ENCODE data around the gene GATAD2B.
A peak's percentile ranks its signal among the peaks of the same experiment; 100 is the strongest.

Gene GATAD2B

DNA sequence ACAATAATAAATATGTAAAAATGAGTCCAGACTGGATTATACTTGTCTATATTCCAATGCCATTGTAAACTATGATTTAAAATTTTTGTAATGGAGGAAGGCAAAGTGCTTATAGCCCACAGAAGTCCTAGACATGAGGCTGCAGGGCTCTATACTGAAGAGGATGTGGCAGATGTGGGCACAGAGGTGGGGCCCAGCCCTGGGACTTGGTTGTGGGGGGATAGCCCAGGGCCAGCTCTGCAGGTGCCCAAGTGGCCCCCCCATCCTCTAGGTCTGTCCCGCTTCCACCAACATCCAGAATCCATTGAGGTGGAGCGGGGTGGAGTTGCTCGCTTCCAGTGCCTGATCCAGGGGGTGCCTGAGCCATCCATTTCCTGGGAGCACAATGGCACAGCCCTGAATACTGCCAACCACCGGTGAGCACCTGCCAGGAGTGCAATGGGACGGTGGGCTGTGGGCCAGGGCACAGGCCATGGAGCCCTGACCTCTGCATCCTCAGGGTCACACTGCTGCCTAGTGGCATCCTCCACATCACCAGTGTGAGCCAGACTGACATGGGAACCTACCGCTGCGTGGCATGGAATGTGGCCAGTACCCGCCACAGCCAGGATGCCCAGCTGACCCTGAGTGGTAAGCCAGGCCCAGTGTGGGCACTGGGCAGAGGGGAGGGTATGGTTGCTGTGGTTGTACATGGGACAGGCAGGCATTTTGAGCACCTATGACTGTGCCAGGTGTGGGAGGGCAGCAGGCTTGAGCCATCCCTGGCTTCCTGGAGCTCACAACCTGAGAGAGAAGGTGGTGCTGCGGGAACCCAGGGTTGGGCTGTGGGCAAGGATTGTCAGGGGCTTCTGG lies 126.6 kb downstream of the GATAD2B start:
- Histone ChIP-seq H2AFZ (ENCODE audit: low read depth, low read length) (no peak overlapping the region), H3K4me3 (ENCODE audit: low read length) (peak overlapping the region; percentile 85), H3K36me3 (ENCODE audit: insufficient read depth, low read length) (peaks cover 51% of the 10 kb centered on the region), H3K9me3 (ENCODE audit: low read length) (no peaks in the 10 kb centered on the region), H3K27me3 (ENCODE audit: insufficient read depth, low read length) (no peaks in the 10 kb centered on the region), H3K4me1 (ENCODE audit: insufficient read depth, low read length) (peaks cover 62% of the 10 kb centered on the region)

- Histone ChIP-seq H3K36me3 (ENCODE audit: insufficient read depth, low read length) (peaks cover 43% of the 10 kb centered on the region), H3K4me1 (ENCODE audit: insufficient read depth, low read length) (peaks cover 68% of the 10 kb centered on the region), H3K27me3 (ENCODE audit: insufficient read depth, low read length) (no peaks in the 10 kb centered on the region), H3K9me3 (ENCODE audit: low read length) (no peaks in the 10 kb centered on the region), H2AFZ (ENCODE audit: low read depth, low read length) (no peak overlapping the region), H3K4me3 (ENCODE audit: low read length) (peak overlapping the region; percentile 85)
These were observed 127.4 kb downstream of the GATAD2B start for GRCh38 chr1:153795330-153795837.

DNA sequence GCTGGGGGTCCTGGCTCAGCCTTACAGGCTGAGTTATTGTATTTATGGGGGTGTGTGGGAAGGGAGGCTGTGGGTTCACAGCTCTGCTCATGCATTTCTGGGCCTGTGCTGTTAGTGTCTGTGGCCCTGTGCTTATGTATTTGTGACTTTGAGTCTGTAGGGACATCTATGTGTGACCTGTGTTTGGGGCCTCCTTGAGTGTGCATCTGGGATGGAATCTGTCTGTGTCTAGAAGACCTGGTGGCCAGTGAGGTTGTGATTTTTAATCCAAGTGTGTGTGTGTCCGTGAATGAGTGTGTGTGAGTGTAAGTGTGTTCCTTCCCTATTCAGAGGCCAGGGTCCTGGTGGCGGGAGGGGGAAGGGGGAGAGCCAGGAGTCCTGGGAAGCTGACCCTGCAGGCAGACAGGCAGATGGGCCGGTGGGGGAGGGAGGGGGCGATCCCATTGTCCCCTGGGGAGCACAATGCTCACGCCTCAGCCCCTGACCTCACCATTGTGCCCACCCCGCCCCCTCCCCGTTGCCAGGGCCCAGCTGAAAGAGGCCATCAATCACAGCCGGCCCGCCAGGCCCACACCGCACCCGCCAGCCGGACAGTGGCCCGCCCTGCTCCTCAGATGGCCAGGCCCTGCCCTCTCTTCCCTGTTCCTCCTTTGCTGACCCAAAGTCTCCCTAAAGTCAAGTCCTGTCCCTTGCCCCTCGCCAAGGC lies 128.0 kb downstream of the GATAD2B start:
- no peaks in the 10 kb centered on the region for H3K9me3 ChIP-seq (ENCODE audit: low read length)
- peaks cover 70% of the 10 kb centered on the region for H3K4me1 ChIP-seq (ENCODE audit: insufficient read depth, low read length)
- H2AFZ ChIP-seq (ENCODE audit: low read depth, low read length): no peak overlapping the region
- H3K4me3 ChIP-seq (ENCODE audit: low read length): peak overlapping the region; percentile 85
- peaks cover 38% of the 10 kb centered on the region for H3K36me3 ChIP-seq (ENCODE audit: insufficient read depth, low read length)
- H3K27me3 ChIP-seq (ENCODE audit: insufficient read depth, low read length): no peaks in the 10 kb centered on the region

GRCh38 chr1:153793973-153794615 lies 128.7 kb downstream of the GATAD2B start:
- peaks cover 70% of the 10 kb centered on the region for H3K4me1 ChIP-seq (ENCODE audit: insufficient read depth, low read length)
- H3K4me3 ChIP-seq (ENCODE audit: low read length): peak overlapping the region; percentile 85
- H2AFZ ChIP-seq (ENCODE audit: low read depth, low read length): no peak overlapping the region
- H3K36me3 ChIP-seq (ENCODE audit: insufficient read depth, low read length): peaks cover 31% of the 10 kb centered on the region
- no peaks in the 10 kb centered on the region for H3K9me3 ChIP-seq (ENCODE audit: low read length)
- H3K27me3 ChIP-seq (ENCODE audit: insufficient read depth, low read length): no peaks in the 10 kb centered on the region

GRCh38 chr1:153793261-153793972 lies 129.4 kb downstream of the GATAD2B start:
- Histone ChIP-seq H3K4me1 (ENCODE audit: insufficient read depth, low read length) (peaks cover 70% of the 10 kb centered on the region), H3K4me3 (ENCODE audit: low read length) (peak overlapping the region; percentile 85)

GRCh38 chr1:153792631-153793041 lies 130.1 kb downstream of the GATAD2B start:
- Histone ChIP-seq H2AFZ (ENCODE audit: low read depth, low read length) (no peak overlapping the region), H3K4me3 (ENCODE audit: low read length) (no peak overlapping the region), H3K27me3 (ENCODE audit: insufficient read depth, low read length) (no peaks in the 10 kb centered on the region), H3K36me3 (ENCODE audit: insufficient read depth, low read length) (peaks cover 17% of the 10 kb centered on the region), H3K4me1 (ENCODE audit: insufficient read depth, low read length) (peaks cover 64% of the 10 kb centered on the region), H3K9me3 (ENCODE audit: low read length) (no peaks in the 10 kb centered on the region)

More at GRCh38 chr1:153793261-153793972, 129.4 kb downstream of the GATAD2B start:
- Histone ChIP-seq H3K27me3 (ENCODE audit: insufficient read depth, low read length) (no peaks in the 10 kb centered on the region), H2AFZ (ENCODE audit: low read depth, low read length) (no peak overlapping the region), H3K9me3 (ENCODE audit: low read length) (no peaks in the 10 kb centered on the region), H3K36me3 (ENCODE audit: insufficient read depth, low read length) (peaks cover 25% of the 10 kb centered on the region)

DNA sequence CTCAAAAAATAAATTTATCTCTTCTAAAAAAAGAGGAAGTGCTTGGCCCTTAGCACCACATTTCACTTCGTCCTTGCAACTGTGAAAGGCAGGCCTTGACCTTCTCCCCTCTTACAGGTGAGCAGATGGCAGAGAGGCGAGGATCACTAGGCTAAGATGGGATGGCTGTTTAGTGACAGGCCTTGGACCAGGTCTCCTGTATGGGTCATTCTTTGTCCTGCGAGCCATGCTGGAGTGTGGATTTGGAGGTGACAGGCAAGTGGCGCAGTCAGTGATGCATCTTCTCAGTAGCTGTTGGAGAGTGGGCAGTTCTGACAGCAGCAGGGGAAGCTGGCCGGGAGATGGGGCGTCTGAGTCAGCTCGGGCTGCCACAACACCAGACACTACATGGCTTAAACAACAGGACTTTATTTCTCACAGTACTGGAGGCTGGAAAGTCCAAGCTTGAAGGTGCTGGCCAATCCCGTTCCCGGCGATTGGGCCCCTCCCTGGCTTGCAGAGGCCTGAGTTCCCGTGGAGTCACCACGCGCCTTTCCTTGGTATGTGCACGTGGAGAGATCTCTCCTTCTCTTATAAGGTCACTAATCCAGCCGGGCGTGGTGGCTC lies 131.0 kb downstream of the GATAD2B start:
- no peaks in the 10 kb centered on the region for H3K27me3 ChIP-seq (ENCODE audit: insufficient read depth, low read length)
- H2AFZ ChIP-seq (ENCODE audit: low read depth, low read length): no peak overlapping the region

GRCh38 chr1:153790966-153791647 lies 131.7 kb downstream of the GATAD2B start:
- Histone ChIP-seq H3K36me3 (ENCODE audit: insufficient read depth, low read length) (peaks cover 6% of the 10 kb centered on the region), H3K4me1 (ENCODE audit: insufficient read depth, low read length) (peaks cover 50% of the 10 kb centered on the region), H3K9me3 (ENCODE audit: low read length) (no peaks in the 10 kb centered on the region), H2AFZ (ENCODE audit: low read depth, low read length) (no peak overlapping the region), H3K4me3 (ENCODE audit: low read length) (no peak overlapping the region), H3K27me3 (ENCODE audit: insufficient read depth, low read length) (no peaks in the 10 kb centered on the region)

More for the DNA sequence above, 131.0 kb downstream of the GATAD2B start:
- H3K9me3 ChIP-seq (ENCODE audit: low read length): no peaks in the 10 kb centered on the region
- H3K4me1 ChIP-seq (ENCODE audit: insufficient read depth, low read length): peaks cover 57% of the 10 kb centered on the region
- H3K36me3 ChIP-seq (ENCODE audit: insufficient read depth, low read length): peaks cover 12% of the 10 kb centered on the region
- H3K4me3 ChIP-seq (ENCODE audit: low read length): no peak overlapping the region

DNA sequence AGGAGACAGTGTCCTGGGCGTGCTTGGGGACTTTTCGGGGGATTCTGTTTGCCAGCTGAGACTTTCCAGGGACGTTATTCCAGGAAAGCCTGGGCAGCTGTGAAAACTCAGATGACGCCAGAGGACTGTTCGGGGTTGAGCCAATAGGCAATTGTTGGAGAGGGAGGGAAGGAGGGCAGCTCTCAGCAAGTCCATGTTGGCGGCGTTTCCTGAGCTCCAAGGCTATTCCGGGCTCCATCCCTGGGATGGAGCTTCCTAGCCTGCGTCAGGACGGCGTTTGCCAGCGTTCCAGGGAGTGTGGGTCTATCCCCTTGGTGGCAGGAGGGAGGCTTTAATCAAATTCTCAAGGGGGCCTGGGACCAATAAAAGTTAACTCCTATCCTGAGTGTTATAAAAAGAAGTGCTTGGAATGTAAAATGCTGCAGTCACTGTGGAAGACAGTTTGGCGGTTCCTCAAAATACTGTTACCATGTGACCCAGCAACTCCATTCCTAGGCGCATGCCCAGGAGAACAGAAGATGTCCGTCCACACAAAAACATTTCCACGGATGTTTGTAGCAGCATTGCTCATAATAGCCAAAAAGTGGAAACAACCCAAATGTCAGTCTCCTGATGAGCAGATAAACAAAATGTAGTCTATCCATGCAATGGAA lies 132.3 kb downstream of the GATAD2B start:
- Histone ChIP-seq H3K36me3 (ENCODE audit: insufficient read depth, low read length) (no peaks in the 10 kb centered on the region), H3K27me3 (ENCODE audit: insufficient read depth, low read length) (no peaks in the 10 kb centered on the region), H3K4me1 (ENCODE audit: insufficient read depth, low read length) (peaks cover 46% of the 10 kb centered on the region), H3K4me3 (ENCODE audit: low read length) (no peak overlapping the region), H3K9me3 (ENCODE audit: low read length) (no peaks in the 10 kb centered on the region), H2AFZ (ENCODE audit: low read depth, low read length) (no peak overlapping the region)

- Histone ChIP-seq H3K27me3 (ENCODE audit: insufficient read depth, low read length) (no peaks in the 10 kb centered on the region), H3K36me3 (ENCODE audit: insufficient read depth, low read length) (no peaks in the 10 kb centered on the region), H3K9me3 (ENCODE audit: low read length) (no peaks in the 10 kb centered on the region), H3K4me1 (ENCODE audit: insufficient read depth, low read length) (peaks cover 45% of the 10 kb centered on the region), H3K4me3 (ENCODE audit: low read length) (no peak overlapping the region), H2AFZ (ENCODE audit: low read depth, low read length) (no peak overlapping the region)
These were observed 133.2 kb downstream of the GATAD2B start for GRCh38 chr1:153789478-153790034.

GRCh38 chr1:153786038-153786790 lies 136.6 kb downstream of the GATAD2B start:
- Histone ChIP-seq H3K36me3 (ENCODE audit: insufficient read depth, low read length) (no peaks in the 10 kb centered on the region), H3K4me3 (ENCODE audit: low read length) (no peak overlapping the region), H3K4me1 (ENCODE audit: insufficient read depth, low read length) (peaks cover 23% of the 10 kb centered on the region), H3K27me3 (ENCODE audit: insufficient read depth, low read length) (no peaks in the 10 kb centered on the region), H3K9me3 (ENCODE audit: low read length) (no peaks in the 10 kb centered on the region), H2AFZ (ENCODE audit: low read depth, low read length) (no peak overlapping the region)
